ENCODE data around the gene SLC13A2. TPM values are rescaled to one million over a fixed set of nuclear protein-coding genes. Genes with fewer than 3 reads are reported as not detected.

The SLC13A2 gene
- total and polyA plus RNA-seq, 9 of the 15 experiments (the other 6 are each of a cell fraction or from before 2014, with no cell fraction given): 0.13 TPM; not detected in 8

GRCh38 chr17:28527181-28527681 is 53.8 kb downstream of the SLC13A2 start (continued):
- no peak for TF ChIP-seq FOXJ3 (CRISPR knock-in tag; IDR thresholded peaks at IDR 0.05)
- no peak for TF ChIP-seq ZNF407 (IDR thresholded peaks at IDR 0.05; ENCODE audit: low read depth)
- TF ChIP-seq ATF7 (IDR thresholded peaks at IDR 0.05): 0 out of 2 replicates have a peak, but pooled peaks have one; percentile 47
- TF ChIP-seq RUNX1 (IDR thresholded peaks at IDR 0.05; ENCODE audit: low read depth): peak; percentile 87; the same call in 1 of the 2 replicates
- TF ChIP-seq THAP12 (CRISPR knock-in tag; IDR thresholded peaks at IDR 0.05): no peak
- TF ChIP-seq TAL1 (IDR thresholded peaks at IDR 0.05): peak; percentile 99
- peak; percentile 84 for TF ChIP-seq ZNF766 (CRISPR knock-in tag; conservative IDR thresholded peaks at IDR 0.05)
- peak; percentile 97 for TF ChIP-seq PML (IDR thresholded peaks at IDR 0.05; ENCODE audit: low read length)
- peak in 1 of 2 experiments; percentile 95; a peak in 2 of 4 replicates for TF ChIP-seq ZMIZ1 (IDR thresholded peaks at IDR 0.05; ENCODE audit: low read depth in 2 of 2, low read length in 2 of 2)
- 0 out of 2 replicates have a peak, but pooled peaks have one; percentile 36 for TF ChIP-seq JUND (IDR thresholded peaks at IDR 0.05; ENCODE audit: borderline replicate concordance, low read depth, low read length)
- TF ChIP-seq JUND (tag; IDR thresholded peaks at IDR 0.05; ENCODE audit: borderline replicate concordance, low read depth, low read length): no peak
- TF ChIP-seq ZNF395 (CRISPR knock-in tag; IDR thresholded peaks at IDR 0.05): peak; percentile 91
